ENCODE measurements around the gene SLC25A51.

SLC25A51 gene

GRCh38 chr9:37925786-37926736, 22.1 kb upstream of the SLC25A51 start:
- H3K27ac ChIP-seq, result no peak overlapping the region
- no peak for TF ChIP-seq CTCF (conservative IDR thresholded peaks at IDR 0.05)

DNA sequence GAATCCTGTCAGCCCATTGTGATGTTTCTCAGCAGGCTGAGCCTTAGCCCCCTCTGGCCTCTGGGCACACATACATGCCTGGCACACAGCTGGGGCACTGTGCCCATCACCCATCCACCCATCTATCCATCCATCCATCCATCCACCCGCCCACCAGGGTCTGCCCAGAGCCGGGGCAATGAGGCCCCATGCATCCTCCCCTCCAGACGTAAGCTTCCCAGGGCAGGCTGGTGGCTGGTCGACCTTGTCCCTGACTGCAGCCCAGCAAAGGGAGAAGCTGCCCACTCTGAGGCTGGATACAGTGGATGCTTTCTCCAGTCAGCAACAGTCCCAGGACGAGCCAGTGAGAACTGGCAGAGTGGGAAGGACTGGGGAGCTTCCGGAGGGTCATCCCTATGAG, 21.1 kb upstream of the SLC25A51 start:
- TF ChIP-seq CTCF (conservative IDR thresholded peaks at IDR 0.05), result no peak
- H3K27ac ChIP-seq, result no peak overlapping the region

- H3K27ac ChIP-seq, result no peak overlapping the region
- no peak for TF ChIP-seq CTCF (conservative IDR thresholded peaks at IDR 0.05)
These were observed 20.6 kb upstream of the SLC25A51 start for GRCh38 chr9:37924538-37924937.

DNA sequence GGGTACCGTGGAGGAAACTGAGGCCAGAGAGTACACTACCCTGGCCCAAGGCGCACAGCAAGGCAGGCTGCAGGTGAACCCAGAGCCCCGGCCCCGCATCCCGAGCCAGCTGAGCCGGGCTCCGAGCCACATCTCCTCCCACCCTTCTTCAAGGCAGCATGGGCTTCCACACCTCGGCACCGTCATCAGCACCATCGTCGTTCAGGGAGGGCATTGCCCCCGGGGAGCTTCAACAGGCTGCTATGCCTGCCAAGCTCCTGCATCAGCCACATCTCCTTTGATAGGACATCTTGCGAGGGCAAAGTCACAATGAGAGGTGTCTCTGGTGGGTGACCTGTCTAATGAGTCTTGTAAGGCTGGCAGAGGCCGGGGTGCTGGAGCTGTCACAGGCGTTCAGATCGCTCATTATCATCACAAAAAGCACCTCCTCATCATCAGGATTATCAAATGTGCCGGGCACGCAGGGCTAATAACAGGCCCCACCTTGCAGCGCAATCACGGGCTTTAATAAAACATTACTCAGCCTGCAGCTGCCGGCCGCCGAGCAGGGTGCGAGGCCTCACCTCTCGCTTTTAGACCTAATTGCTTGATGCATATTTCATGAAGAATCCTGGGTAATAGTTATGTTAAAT, 20.0 kb upstream of the SLC25A51 start:
- no peak overlapping the region for H3K27ac ChIP-seq

DNA sequence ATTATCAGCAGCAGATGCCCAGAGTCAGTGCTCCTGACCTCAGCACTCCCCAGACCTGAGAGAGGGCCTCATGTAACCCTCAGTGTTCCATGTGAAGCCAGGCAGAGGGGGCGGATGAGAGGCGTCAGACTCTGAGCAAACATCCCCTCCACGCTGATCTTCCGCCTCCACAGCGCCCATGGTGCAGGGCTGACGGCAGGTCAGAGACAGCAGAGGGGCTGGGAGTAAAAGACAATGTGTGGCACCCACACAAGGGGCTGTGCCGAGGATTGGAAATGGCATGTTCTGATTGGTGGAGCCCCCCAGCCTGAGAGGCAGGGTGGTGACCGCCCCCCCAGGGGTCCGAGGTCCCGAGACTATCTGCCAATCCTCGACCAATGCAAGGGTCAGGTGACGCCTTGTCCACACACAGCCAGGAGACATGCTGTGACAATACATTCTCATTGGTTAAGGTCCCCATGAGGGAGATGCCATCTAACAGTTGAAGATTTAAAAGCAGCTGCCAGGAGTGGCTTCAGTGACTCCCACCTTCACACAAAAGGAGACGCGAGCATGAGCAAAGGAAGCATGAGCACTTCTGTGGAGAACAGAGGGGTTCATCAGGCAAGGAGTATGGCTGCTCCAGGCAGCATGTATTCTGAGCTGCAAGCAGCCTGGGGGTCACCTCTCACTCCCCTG, 19.3 kb upstream of the SLC25A51 start:
- TF ChIP-seq CTCF (conservative IDR thresholded peaks at IDR 0.05), result no peak
- H3K27ac ChIP-seq, result no peak overlapping the region

More for the DNA sequence above, 20.0 kb upstream of the SLC25A51 start:
- no peak for TF ChIP-seq CTCF (conservative IDR thresholded peaks at IDR 0.05)

GRCh38 chr9:37922363-37923117, 18.6 kb upstream of the SLC25A51 start:
- no peak for TF ChIP-seq CTCF (conservative IDR thresholded peaks at IDR 0.05)
- H3K27ac ChIP-seq, result no peak overlapping the region

Measured in VCaP (cell line).